Right lobe of liver (tissue), 4 donors: ENCODE data around the gene JRKL.

Experiments used
- POLR2A ChIP-seq: fragments of 450-650 bp; IDR thresholded peaks from one replicate; pipeline ENCODE4 v1.6.1; 2017; ENCODE audit warnings: antibody characterized with exemption, mild to moderate bottlenecking
- TF ChIP-seq, protein P1 (sequence below), 4 donors: fragments of 200-600 bp in 3 of 4; fragments of 450-650 bp in 1 of 4; IDR thresholded peaks; one replicate each; pipeline versions ENCODE4 v1.5.1 to v1.8.0; 2016 to 2022; ENCODE audit warnings: antibody characterized with exemption in 4 of 4, mild to moderate bottlenecking in 2 of 4
- donor health status: DM: no; HTN: no; CAD: no.
- donor health status: DM: no; HTN: no; CAD: no.
- donor health status: DM: no; HTN: yes; CAD: no.

DNA sequence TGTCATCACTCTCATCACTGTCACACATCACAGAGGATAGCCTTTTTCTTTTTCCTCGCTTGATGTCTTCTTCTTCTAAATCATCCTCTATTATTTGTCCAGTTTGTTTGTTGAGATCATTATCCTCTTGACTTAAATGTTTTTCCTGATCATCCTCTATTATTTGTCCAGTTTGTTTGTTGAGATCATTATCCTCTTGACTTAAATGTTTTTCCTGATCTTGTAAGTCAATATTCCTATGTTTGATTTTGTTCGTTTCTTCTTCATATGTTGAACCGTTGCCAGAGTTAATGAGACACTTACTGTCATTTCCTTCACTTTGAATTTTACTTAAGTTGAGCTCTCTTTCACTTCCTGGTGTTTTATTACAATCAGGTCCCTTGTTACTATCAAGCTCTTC lies 5.7 kb upstream of the JRKL start:
- no peak for TF ChIP-seq POLR2A
- TF ChIP-seq, protein P1, sequence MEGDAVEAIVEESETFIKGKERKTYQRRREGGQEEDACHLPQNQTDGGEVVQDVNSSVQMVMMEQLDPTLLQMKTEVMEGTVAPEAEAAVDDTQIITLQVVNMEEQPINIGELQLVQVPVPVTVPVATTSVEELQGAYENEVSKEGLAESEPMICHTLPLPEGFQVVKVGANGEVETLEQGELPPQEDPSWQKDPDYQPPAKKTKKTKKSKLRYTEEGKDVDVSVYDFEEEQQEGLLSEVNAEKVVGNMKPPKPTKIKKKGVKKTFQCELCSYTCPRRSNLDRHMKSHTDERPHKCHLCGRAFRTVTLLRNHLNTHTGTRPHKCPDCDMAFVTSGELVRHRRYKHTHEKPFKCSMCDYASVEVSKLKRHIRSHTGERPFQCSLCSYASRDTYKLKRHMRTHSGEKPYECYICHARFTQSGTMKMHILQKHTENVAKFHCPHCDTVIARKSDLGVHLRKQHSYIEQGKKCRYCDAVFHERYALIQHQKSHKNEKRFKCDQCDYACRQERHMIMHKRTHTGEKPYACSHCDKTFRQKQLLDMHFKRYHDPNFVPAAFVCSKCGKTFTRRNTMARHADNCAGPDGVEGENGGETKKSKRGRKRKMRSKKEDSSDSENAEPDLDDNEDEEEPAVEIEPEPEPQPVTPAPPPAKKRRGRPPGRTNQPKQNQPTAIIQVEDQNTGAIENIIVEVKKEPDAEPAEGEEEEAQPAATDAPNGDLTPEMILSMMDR (IDR thresholded peaks at IDR 0.05) = no peak
